D721Med (cell line): Measurements from ENCODE around the gene NOS1AP.

ENCODE experiments used
- DNase-seq: peaks from one replicate; pipeline ENCODE4 v3.0.0; 2011; ENCODE audit warnings: low spot score; ENCODE audit not compliant: insufficient read length
- FAIRE-seq: peaks from 2 replicates; lab custom pipeline; 2011; peaks lifted over from hg19 to GRCh38; lab: Jason Lieb, UNC
- CTCF ChIP-seq: IDR thresholded peaks from 2 replicates; pipeline ENCODE4 v1.5.1; 2012; ENCODE audit warnings: mild to moderate bottlenecking, control low read depth; ENCODE audit not compliant: insufficient read depth; ENCODE audit errors: missing control alignments

The NOS1AP gene

DNA sequence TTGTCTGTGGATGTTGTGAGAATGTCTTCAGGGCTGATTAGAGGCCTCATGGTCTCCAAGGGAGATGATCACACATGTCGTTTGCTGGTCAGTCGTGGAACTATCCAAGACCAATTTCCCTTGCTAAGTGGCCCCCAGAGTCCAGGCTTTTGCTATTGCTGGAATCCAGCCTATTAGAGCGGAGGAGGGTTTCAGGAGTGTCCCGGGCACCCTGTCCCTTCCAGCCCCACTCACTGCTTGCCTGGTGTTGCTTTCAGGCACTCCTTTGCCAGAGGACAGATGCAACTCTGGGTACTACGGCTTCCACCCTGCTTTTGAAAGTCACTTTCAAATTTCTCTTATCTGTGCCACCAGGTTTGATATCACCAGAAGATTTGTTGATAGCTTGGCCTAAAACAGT lies 149.1 kb downstream of the NOS1AP start:
- TF ChIP-seq CTCF = no peak
- FAIRE-seq (no peak), DNase-seq (no peak)

DNA sequence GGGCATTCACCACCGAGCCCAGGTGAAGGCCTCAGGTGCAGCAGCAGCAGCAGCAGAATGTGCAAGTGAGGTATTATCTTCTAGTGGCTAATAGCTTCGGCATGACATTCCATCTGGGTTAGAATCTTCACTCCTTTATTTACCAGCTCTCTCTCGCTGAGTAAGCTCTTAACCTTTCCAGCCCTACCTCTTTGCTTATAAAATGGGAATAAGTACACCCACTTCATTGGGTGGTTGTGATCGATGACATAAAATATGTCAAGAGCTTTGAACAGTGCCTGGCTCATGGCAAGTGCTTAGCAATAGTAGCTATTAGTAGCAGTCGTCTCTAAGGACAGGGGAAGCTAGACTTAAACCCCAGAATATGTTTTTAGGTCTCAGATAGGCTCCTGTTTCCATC lies 149.5 kb downstream of the NOS1AP start:
- no peak for TF ChIP-seq CTCF
- DNase-seq (no peak), FAIRE-seq (no peak)

- DNase-seq = no peak
- FAIRE-seq = no peak
- peak; percentile 27 for TF ChIP-seq CTCF
Observed at GRCh38 chr1:162219461-162219860, 150.0 kb downstream of the NOS1AP start.

- no peak for DNase-seq
- no peak for TF ChIP-seq CTCF
- FAIRE-seq = no peak
Observed at GRCh38 chr1:162220009-162220539, 150.6 kb downstream of the NOS1AP start.

- DNase-seq (no peak), FAIRE-seq (no peak)
- TF ChIP-seq CTCF = no peak
Observed at GRCh38 chr1:162222014-162222413, 152.5 kb downstream of the NOS1AP start.

GRCh38 chr1:162222730-162223129 lies 153.2 kb downstream of the NOS1AP start:
- TF ChIP-seq CTCF = no peak
- DNase-seq (no peak), FAIRE-seq (no peak)

DNA sequence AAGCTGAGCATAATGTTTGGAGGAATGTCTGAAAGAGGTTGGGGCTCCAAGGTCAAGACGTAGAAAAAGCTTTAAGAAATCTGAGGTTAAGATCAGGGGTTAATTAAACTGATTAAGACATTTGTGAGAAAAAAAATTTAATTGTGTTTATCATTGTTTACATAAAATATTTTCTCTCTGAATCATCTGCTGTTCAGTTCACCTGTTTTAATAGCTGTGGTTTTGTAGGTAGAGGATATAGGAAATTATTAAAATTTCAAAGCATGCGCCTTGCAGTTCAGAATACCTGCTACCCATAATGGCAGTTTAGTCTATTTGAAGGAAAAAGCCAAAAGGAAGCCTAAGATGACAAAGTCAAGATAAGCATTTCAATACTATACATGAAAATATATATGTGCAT lies 154.0 kb downstream of the NOS1AP start:
- TF ChIP-seq CTCF = no peak
- DNase-seq (no peak), FAIRE-seq (no peak)
